ENCODE data around the gene STK35.

Gene STK35

DNA sequence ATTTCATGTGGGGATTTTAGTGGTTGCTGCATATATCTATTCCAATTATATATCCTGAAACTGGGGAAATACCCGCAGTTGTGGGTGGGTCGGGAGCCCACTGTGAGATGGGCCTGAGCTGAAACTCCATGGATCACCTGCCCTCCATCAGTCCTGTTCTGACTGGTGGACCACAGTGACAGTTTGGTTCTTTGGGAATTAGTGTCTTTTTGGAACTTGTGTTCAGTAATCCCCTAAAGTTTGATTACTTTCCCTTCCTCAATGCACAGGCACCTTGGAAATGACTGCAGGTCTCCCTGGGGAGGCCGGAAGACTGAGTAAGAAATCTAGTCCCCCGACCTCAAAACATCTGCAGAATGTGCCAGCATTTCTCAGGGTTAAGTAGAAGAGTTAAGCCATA, 11.3 kb downstream of the STK35 start:
- H3K23ac ChIP-seq (ENCODE audit: low read depth, low read length, poor library complexity), result no peak overlapping the region
- H3K9me3 ChIP-seq (replicated peaks in 1 of 2; ENCODE audit: control insufficient read depth in 2 of 2, insufficient read depth in 1 of 2, low read depth in 1 of 2, low read length in 2 of 2), result no peaks in the 10 kb centered on the region
- H4K91ac ChIP-seq (ENCODE audit: low read depth, low read length, poor library complexity), result no peak overlapping the region
- no CpG with 5 or more reads among the region's 4 CpGs for WGBS, 2 donors (ENCODE audit: extremely low coverage in 2 of 2, insufficient read length in 2 of 2, insufficient replicate concordance in 1 of 2)
- H3K4me1 ChIP-seq (ENCODE audit: control insufficient read depth in 2 of 2, insufficient read depth in 1 of 2, low read depth in 1 of 2, low read length in 2 of 2), result peaks cover 0 to 4% of the 10 kb centered on the region in 2 donors
- no peak overlapping the region for H2BK120ac ChIP-seq (ENCODE audit: low read depth, low read length)
- no peak overlapping the region for H2AFZ ChIP-seq (ENCODE audit: low read length)
- no peak overlapping the region for H2AK5ac ChIP-seq (ENCODE audit: low read depth, low read length)
- no peak overlapping the region for H2BK15ac ChIP-seq (ENCODE audit: low read length)
- H4K8ac ChIP-seq (ENCODE audit: low read depth, low read length), result no peak overlapping the region
- no peaks in the 10 kb centered on the region for H3K27me3 ChIP-seq (ENCODE audit: control insufficient read depth in 3 of 3, insufficient read depth in 3 of 3, low read depth in 1 of 3, low read length in 3 of 3)
- H3K4ac ChIP-seq (ENCODE audit: low read length), result no peak overlapping the region
- H3K79me1 ChIP-seq (ENCODE audit: low read depth, low read length), result peaks cover 7% of the 10 kb centered on the region
- H3K9ac ChIP-seq (ENCODE audit: low read depth, low read length, poor library complexity), result no peak overlapping the region
- H3K14ac ChIP-seq (ENCODE audit: low read length), result no peak overlapping the region
- H2BK5ac ChIP-seq (ENCODE audit: low read length), result no peak overlapping the region
- no peak overlapping the region for H3K27ac ChIP-seq (replicated peaks; ENCODE audit: low read length)
- DNase-seq (ENCODE audit: low spot score), result no peak
- H3K36me3 ChIP-seq (replicated peaks in 1 of 2; ENCODE audit: control insufficient read depth in 2 of 2, insufficient read depth in 2 of 2, low read length in 2 of 2), result peaks cover 20 to 91% of the 10 kb centered on the region in 2 donors
- H3K18ac ChIP-seq (ENCODE audit: low read length), result no peak overlapping the region
- H2BK12ac ChIP-seq (ENCODE audit: low read length), result no peak overlapping the region
- H3K4me3 ChIP-seq (ENCODE audit: low read length in 2 of 2), result no peak overlapping the region
- no peak overlapping the region for H3K4me2 ChIP-seq (ENCODE audit: insufficient read depth, low read length, poor library complexity, severe bottlenecking)

DNA sequence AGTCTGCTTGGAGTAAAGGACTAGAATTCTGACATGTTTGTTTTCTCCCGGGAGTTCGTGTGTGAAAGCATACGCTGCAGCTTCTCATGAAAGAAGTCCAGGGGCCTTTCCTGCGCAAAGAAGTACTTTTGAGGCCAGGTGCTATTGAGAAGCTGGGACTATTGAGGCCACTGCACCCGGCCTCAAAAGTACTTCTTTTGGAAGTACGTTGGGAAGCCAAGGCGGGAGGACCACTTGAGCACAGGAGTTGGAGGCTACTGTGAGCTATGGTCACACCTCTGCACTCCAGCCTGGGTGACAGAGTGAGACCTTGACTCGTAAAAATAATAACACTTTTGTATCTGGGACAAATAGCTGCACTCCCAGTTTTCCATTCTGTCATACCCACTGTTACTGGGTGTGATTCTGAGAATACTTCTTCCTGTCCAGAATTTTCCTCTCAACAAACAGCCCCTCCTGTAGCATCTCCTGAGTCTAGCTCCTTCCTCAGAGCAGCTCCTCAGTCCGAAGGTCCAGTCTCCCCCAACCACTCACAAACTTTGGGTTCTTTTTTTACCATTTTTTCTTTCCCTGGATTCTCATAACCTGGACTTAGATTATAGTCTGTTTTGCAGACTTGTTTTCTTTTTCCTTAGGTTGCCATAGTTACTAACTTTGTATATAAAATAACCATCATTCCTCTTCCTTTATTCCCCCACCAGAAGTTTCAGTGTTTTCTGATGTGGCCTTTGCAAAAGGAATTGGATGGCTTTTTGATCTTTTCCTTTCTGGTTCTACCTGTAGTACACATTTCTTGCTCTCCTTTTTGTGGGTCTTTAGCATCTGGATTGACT, 12.7 kb downstream of the STK35 start:
- Histone ChIP-seq H2BK15ac (ENCODE audit: low read length) (no peak overlapping the region), H2BK5ac (ENCODE audit: low read length) (no peak overlapping the region), H4K8ac (ENCODE audit: low read depth, low read length) (no peak overlapping the region), H4K91ac (ENCODE audit: low read depth, low read length, poor library complexity) (no peak overlapping the region), H3K79me1 (ENCODE audit: low read depth, low read length) (peaks cover 7% of the 10 kb centered on the region), H2AFZ (ENCODE audit: low read length) (no peak overlapping the region), H3K18ac (ENCODE audit: low read length) (no peak overlapping the region), H3K4me1 (ENCODE audit: control insufficient read depth in 2 of 2, insufficient read depth in 1 of 2, low read depth in 1 of 2, low read length in 2 of 2) (peaks cover 0 to 2% of the 10 kb centered on the region in 2 donors), H3K9ac (ENCODE audit: low read depth, low read length, poor library complexity) (no peak overlapping the region), H3K23ac (ENCODE audit: low read depth, low read length, poor library complexity) (no peak overlapping the region), H3K9me3 (replicated peaks in 1 of 2; ENCODE audit: control insufficient read depth in 2 of 2, insufficient read depth in 1 of 2, low read depth in 1 of 2, low read length in 2 of 2) (no peaks in the 10 kb centered on the region), H2AK5ac (ENCODE audit: low read depth, low read length) (no peak overlapping the region), H3K4me3 (ENCODE audit: low read length in 2 of 2) (no peak overlapping the region), H3K27me3 (ENCODE audit: control insufficient read depth in 3 of 3, insufficient read depth in 3 of 3, low read depth in 1 of 3, low read length in 3 of 3) (no peaks in the 10 kb centered on the region), H3K27ac (replicated peaks; ENCODE audit: low read length) (no peak overlapping the region), H2BK12ac (ENCODE audit: low read length) (no peak overlapping the region), H3K14ac (ENCODE audit: low read length) (no peak overlapping the region), H3K4ac (ENCODE audit: low read length) (no peak overlapping the region), H3K4me2 (ENCODE audit: insufficient read depth, low read length, poor library complexity, severe bottlenecking) (no peak overlapping the region), H3K36me3 (replicated peaks in 1 of 2; ENCODE audit: control insufficient read depth in 2 of 2, insufficient read depth in 2 of 2, low read length in 2 of 2) (peaks cover 18 to 91% of the 10 kb centered on the region in 2 donors), H2BK120ac (ENCODE audit: low read depth, low read length) (no peak overlapping the region)
- no peak for DNase-seq (ENCODE audit: low spot score)
- WGBS, 2 donors (ENCODE audit: extremely low coverage in 2 of 2, insufficient read length in 2 of 2, insufficient replicate concordance in 1 of 2), result no CpG with 5 or more reads among the region's 9 CpGs

DNA sequence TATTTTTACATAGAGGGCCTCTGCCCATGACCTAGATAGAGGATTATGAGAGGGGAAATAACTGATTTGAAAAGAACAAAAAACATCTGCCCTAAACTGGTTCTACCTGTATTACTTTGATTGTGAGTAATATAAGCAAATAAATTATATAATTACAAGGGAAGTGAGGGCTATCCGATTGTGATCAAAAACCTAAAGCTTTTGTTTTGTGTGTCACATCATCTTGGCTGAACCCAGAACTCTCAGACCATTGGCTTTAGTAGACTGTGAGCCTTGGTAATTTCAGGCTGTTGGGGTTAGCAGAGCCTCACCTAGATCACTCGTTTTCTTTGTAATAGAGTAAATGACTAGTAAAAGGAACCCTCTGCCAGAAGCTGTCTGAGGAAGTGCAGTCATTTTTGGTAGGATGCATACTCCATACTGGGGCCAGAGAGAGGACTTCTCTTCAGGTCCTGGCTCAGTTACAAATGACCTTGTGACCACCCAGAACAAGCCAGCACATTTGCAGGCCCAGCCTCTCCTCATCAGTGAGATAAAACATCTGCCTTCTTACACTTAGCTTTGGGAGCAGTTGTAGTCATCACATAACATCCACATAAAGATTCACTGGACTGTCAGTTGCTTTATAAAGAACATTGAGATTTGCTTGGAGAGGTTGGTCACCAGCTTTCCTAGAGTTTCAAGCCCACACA, 13.5 kb downstream of the STK35 start:
- Histone ChIP-seq H3K4me3 (ENCODE audit: low read length in 2 of 2) (no peak overlapping the region), H3K79me1 (ENCODE audit: low read depth, low read length) (peaks cover 7% of the 10 kb centered on the region), H3K36me3 (replicated peaks in 1 of 2; ENCODE audit: control insufficient read depth in 2 of 2, insufficient read depth in 2 of 2, low read length in 2 of 2) (peaks cover 15 to 91% of the 10 kb centered on the region in 2 donors), H3K4ac (ENCODE audit: low read length) (no peak overlapping the region), H3K23ac (ENCODE audit: low read depth, low read length, poor library complexity) (no peak overlapping the region), H4K91ac (ENCODE audit: low read depth, low read length, poor library complexity) (no peak overlapping the region), H3K18ac (ENCODE audit: low read length) (no peak overlapping the region), H2AK5ac (ENCODE audit: low read depth, low read length) (no peak overlapping the region), H2AFZ (ENCODE audit: low read length) (no peak overlapping the region), H3K9me3 (replicated peaks in 1 of 2; ENCODE audit: control insufficient read depth in 2 of 2, insufficient read depth in 1 of 2, low read depth in 1 of 2, low read length in 2 of 2) (no peaks in the 10 kb centered on the region), H3K14ac (ENCODE audit: low read length) (no peak overlapping the region), H2BK120ac (ENCODE audit: low read depth, low read length) (no peak overlapping the region), H3K27me3 (ENCODE audit: control insufficient read depth in 3 of 3, insufficient read depth in 3 of 3, low read depth in 1 of 3, low read length in 3 of 3) (no peaks in the 10 kb centered on the region), H3K4me1 (ENCODE audit: control insufficient read depth in 2 of 2, insufficient read depth in 1 of 2, low read depth in 1 of 2, low read length in 2 of 2) (no peaks in the 10 kb centered on the region), H3K27ac (replicated peaks; ENCODE audit: low read length) (no peak overlapping the region), H3K4me2 (ENCODE audit: insufficient read depth, low read length, poor library complexity, severe bottlenecking) (no peak overlapping the region), H2BK5ac (ENCODE audit: low read length) (no peak overlapping the region), H2BK12ac (ENCODE audit: low read length) (no peak overlapping the region), H4K8ac (ENCODE audit: low read depth, low read length) (no peak overlapping the region), H2BK15ac (ENCODE audit: low read length) (no peak overlapping the region), H3K9ac (ENCODE audit: low read depth, low read length, poor library complexity) (no peak overlapping the region)
- WGBS, 2 donors (ENCODE audit: extremely low coverage in 2 of 2, insufficient read length in 2 of 2, insufficient replicate concordance in 1 of 2), result no CpG with 5 or more reads among the region's 2 CpGs
- DNase-seq (ENCODE audit: low spot score), result no peak

DNA sequence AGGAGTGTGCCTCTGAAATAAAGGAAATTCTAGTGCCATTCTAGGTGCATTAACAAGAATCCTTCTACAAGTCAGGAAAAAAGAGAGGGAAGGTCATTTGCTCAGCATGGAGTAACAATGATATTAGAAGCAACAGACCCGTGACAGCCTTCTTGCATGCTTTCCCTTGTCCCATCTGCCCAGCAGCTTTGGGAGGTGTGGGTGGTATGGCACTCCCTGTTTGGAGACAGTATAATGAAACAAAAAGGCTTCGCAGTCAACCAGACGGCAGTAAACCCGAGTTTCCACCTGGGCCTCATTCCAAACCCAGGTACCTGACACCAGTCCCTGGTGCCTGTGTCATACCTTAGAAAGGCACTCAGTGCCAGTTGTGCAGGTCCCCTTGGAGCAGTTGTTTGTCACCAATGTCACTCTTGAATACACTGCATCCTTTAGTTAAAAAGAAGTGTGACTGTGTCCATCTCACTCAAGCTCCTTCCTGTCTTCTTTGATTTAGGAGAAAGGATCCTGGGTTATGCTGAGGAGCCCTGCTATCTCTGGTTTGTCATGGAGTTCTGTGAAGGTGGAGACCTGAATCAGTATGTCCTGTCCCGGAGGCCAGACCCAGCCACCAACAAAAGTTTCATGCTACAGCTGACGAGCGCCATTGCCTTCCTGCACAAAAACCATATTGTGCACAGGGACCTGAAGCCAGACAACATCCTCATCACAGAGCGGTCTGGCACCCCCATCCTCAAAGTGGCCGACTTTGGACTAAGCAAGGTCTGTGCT, 14.7 kb downstream of the STK35 start:
- no peak overlapping the region for H2AFZ ChIP-seq (ENCODE audit: low read length)
- DNase-seq (ENCODE audit: low spot score), result no peak
- H2BK15ac ChIP-seq (ENCODE audit: low read length), result no peak overlapping the region
- no peaks in the 10 kb centered on the region for H3K4me1 ChIP-seq (ENCODE audit: control insufficient read depth in 2 of 2, insufficient read depth in 1 of 2, low read depth in 1 of 2, low read length in 2 of 2)
- H3K4me2 ChIP-seq (ENCODE audit: insufficient read depth, low read length, poor library complexity, severe bottlenecking), result no peak overlapping the region
- peaks cover 6% of the 10 kb centered on the region for H3K79me1 ChIP-seq (ENCODE audit: low read depth, low read length)
- H3K23ac ChIP-seq (ENCODE audit: low read depth, low read length, poor library complexity), result no peak overlapping the region
- no peak overlapping the region for H4K8ac ChIP-seq (ENCODE audit: low read depth, low read length)
- no peaks in the 10 kb centered on the region for H3K27me3 ChIP-seq (ENCODE audit: control insufficient read depth in 3 of 3, insufficient read depth in 3 of 3, low read depth in 1 of 3, low read length in 3 of 3)
- no peak overlapping the region for H4K91ac ChIP-seq (ENCODE audit: low read depth, low read length, poor library complexity)
- no peak overlapping the region for H3K4me3 ChIP-seq (ENCODE audit: low read length in 2 of 2)
- WGBS, 2 donors (ENCODE audit: extremely low coverage in 2 of 2, insufficient read length in 2 of 2, insufficient replicate concordance in 1 of 2), result no CpG with 5 or more reads among the region's 9 CpGs
- H3K14ac ChIP-seq (ENCODE audit: low read length), result no peak overlapping the region
- no peak overlapping the region for H3K4ac ChIP-seq (ENCODE audit: low read length)
- peaks cover 15 to 91% of the 10 kb centered on the region in 2 donors for H3K36me3 ChIP-seq (replicated peaks in 1 of 2; ENCODE audit: control insufficient read depth in 2 of 2, insufficient read depth in 2 of 2, low read length in 2 of 2)
- no peak overlapping the region for H3K27ac ChIP-seq (replicated peaks; ENCODE audit: low read length)
- no peak overlapping the region for H2BK120ac ChIP-seq (ENCODE audit: low read depth, low read length)
- no peak overlapping the region for H2BK12ac ChIP-seq (ENCODE audit: low read length)
- H3K9ac ChIP-seq (ENCODE audit: low read depth, low read length, poor library complexity), result no peak overlapping the region
- H2BK5ac ChIP-seq (ENCODE audit: low read length), result no peak overlapping the region
- no peak overlapping the region for H3K18ac ChIP-seq (ENCODE audit: low read length)
- H2AK5ac ChIP-seq (ENCODE audit: low read depth, low read length), result no peak overlapping the region
- no peaks in the 10 kb centered on the region for H3K9me3 ChIP-seq (replicated peaks in 1 of 2; ENCODE audit: control insufficient read depth in 2 of 2, insufficient read depth in 1 of 2, low read depth in 1 of 2, low read length in 2 of 2)

Data from neuronal stem cell (in vitro differentiated cells).